Body of pancreas (tissue), 4 donors: ENCODE measurements around the gene STAMBPL1.

ENCODE experiments used
- POLR2A ChIP-seq, 3 donors: fragments of 450-650 bp; IDR thresholded peaks; one replicate each; pipeline ENCODE4 v1.6.1; 2016; ENCODE audit warnings: antibody characterized with exemption in 3 of 3, mild to moderate bottlenecking in 2 of 3
- TF ChIP-seq, protein P1 (sequence below), 7 experiments: fragments of 450-650 bp in 4 of 7; fragments of 200-600 bp in 3 of 7; sonication (generic) in 3 of 7; IDR thresholded peaks; one replicate each; pipeline ENCODE4 v1.5.1; 2016 to 2019; ENCODE audit warnings: antibody characterized with exemption in 7 of 7

DNA sequence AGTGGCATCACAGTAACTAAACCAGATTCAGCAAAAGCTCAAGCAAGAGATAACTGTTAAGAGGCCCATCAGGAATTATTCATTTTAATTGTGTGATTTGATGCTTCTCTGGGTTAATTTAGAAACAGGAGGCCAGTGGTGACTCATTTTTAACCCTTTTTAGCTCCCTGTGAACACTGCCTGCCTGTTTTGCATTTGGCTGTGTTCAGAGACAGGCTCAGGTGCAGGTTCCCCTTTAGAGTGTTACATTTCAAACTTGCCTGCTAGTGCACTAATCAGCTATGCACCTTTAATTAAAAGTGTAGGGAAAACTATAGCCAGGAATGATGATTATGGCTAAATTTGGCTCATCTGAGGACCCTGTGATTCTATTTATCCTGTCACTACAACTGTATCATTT, 6.5 kb downstream of the STAMBPL1 start:
- TF ChIP-seq, protein P1, sequence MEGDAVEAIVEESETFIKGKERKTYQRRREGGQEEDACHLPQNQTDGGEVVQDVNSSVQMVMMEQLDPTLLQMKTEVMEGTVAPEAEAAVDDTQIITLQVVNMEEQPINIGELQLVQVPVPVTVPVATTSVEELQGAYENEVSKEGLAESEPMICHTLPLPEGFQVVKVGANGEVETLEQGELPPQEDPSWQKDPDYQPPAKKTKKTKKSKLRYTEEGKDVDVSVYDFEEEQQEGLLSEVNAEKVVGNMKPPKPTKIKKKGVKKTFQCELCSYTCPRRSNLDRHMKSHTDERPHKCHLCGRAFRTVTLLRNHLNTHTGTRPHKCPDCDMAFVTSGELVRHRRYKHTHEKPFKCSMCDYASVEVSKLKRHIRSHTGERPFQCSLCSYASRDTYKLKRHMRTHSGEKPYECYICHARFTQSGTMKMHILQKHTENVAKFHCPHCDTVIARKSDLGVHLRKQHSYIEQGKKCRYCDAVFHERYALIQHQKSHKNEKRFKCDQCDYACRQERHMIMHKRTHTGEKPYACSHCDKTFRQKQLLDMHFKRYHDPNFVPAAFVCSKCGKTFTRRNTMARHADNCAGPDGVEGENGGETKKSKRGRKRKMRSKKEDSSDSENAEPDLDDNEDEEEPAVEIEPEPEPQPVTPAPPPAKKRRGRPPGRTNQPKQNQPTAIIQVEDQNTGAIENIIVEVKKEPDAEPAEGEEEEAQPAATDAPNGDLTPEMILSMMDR (IDR thresholded peaks at IDR 0.05), result no peak
- no peak for TF ChIP-seq POLR2A (IDR thresholded peaks at IDR 0.05)
